Activated gamma-delta T cell treated with Interleukin-2 at 50 U/mL for 16 hours (primary cell): Measurements from ENCODE around the gene SPC24.
"Not testable (repeated sequence)": the region's sequence is repeated elsewhere in the genome, so short reads cannot be mapped to it uniquely, and the experiment has no call there.

Source experiments
- DNase-seq: peaks from one replicate; pipeline ENCODE4 v3.0.0-alpha.2; 2020

Gene SPC24

DNA sequence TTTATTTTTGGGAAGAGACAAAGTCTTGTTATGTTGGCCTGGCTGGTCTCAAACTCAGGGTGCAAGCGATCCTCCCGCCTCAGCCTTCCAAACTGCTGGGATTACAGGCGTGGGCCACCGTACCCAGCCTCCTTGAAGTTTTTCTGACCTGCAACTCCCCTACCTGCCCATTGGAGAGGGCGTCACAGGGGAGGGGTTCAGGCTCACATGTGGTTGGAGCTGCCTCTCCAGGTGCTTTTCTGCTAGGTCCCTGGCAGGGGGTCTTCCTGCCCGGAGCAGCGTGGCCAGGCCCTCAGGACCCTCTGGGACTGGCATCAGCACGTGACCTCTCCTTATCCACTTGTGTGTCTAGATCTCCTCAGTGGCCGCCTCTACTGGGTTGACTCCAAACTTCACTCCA, 39.1 kb downstream of the SPC24 start:
- no peak for DNase-seq

DNA sequence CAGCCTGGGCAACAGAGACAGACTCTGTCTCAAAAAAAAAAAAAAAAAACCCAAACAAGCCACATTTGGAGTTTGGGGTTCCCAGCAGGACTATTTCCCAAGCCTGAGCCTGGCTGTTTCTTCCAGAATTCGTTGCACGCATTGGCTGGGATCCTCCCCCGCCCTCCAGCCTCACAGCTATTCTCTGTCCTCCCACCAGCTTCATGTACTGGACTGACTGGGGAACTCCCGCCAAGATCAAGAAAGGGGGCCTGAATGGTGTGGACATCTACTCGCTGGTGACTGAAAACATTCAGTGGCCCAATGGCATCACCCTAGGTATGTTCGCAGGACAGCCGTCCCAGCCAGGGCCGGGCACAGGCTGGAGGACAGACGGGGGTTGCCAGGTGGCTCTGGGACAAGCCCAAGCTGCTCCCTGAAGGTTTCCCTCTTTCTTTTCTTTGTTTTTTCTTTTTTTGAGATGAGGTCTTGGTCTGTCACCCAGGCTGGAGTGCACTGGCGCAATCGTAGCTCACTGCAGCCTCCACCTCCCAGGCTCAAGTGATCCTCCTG, 39.6 kb downstream of the SPC24 start:
- DNase-seq = no peak

DNA sequence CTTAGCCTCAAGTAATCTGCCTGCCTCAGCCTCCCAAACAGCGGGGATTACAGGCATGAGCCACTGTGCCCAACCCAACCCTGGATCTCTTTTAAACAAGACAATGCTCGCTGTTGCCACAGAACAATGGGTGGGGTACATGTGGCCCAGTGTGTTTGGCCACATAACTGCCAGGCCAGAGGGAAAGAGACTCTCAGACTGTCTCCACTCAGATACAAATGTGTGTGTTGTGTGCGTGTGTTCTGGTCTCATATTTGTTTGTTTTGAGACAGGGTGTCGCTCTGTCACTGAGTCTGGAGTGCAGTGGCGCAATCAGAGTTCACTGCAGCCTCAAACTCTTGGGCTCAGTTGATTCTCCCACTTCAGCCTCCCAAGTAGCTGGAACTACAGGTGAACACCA, 40.5 kb downstream of the SPC24 start:
- no peak for DNase-seq

GRCh38 chr19:11113140-11113708, 42.4 kb downstream of the SPC24 start:
- DNase-seq = no peak

DNA sequence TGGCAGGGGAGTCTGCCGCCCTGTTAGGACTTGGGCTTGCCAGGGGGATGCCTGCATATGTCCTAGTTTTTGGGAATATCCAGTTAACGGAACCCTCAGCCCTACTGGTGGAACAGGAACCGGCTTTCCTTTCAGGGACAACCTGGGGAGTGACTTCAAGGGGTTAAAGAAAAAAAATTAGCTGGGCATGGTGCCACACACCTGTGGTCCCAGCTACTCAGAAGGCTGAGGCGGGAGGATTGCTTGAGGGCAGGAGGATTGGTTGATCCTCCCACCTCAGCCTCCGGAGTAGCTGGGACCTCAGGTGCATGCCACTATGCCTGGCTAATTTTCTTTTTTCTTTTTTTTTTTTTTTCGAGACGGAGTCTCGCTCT, 43.8 kb downstream of the SPC24 start:
- DNase-seq = no peak

DNA sequence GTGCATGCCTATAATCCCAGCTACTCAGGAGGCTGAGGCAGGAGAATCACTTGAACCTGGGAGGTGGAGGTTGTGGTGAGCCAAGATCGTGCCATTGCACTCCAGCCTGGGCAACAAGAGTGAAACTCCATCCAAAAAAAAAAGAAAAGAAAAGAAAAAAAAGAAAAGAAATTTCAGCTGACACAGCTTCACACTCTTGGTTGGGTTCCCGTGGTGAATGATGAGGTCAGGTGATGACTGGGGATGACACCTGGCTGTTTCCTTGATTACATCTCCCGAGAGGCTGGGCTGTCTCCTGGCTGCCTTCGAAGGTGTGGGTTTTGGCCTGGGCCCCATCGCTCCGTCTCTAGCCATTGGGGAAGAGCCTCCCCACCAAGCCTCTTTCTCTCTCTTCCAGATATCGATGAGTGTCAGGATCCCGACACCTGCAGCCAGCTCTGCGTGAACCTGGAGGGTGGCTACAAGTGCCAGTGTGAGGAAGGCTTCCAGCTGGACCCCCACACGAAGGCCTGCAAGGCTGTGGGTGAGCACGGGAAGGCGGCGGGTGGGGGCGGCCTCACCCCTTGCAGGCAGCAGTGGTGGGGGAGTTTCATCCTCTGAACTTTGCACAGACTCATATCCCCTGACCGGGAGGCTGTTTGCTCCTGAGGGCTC, 44.3 kb downstream of the SPC24 start:
- no peak for DNase-seq

GRCh38 chr19:11108746-11109145, 46.8 kb downstream of the SPC24 start:
- DNase-seq = no peak

DNA sequence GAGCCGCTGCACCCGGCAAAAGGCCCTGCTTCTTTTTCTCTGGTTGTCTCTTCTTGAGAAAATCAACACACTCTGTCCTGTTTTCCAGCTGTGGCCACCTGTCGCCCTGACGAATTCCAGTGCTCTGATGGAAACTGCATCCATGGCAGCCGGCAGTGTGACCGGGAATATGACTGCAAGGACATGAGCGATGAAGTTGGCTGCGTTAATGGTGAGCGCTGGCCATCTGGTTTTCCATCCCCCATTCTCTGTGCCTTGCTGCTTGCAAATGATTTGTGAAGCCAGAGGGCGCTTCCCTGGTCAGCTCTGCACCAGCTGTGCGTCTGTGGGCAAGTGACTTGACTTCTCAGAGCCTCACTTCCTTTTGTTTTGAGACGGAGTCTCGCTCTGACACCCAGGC, 49.1 kb downstream of the SPC24 start:
- DNase-seq = no peak

- DNase-seq = no peak
These were observed 50.5 kb downstream of the SPC24 start for GRCh38 chr19:11105014-11105636.

DNA sequence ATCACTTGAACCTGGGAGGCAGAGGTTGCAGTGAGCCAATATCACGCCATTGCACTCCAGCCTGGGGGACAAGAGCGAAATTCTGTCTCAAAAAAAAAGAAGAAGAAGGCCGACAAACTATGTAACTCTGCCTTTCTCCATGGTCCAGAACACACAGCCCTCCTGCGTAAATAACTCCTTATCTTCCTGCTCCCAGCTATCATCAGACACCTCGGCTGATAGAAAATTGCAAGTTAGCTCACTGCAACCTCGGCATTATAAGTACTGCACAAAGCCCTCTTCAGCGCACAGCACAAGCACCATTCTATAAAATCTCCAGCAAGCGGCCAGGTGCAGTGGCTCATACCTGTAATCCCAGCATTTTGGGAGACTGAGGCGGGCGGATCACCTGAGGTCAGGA, 51.9 kb downstream of the SPC24 start:
- DNase-seq = not testable (repeated sequence)

DNA sequence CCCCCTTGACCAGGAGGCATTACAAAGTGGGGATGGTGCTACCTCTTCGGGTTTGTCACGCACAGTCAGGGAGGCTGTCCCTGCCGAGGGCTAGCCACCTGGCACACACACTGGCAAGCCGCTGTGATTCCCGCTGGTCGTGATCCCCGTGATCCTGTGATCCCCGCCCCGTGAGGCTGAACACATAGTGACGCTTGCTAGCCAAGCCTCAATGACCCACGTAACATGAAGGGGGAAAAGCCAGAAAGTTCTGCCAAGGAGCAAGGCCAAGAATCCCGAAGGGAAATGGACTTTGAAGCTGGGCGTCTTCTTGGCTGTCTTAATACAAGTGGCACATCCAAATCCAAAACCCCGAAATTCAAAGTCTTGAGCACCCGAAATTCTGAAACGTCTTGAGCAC, 52.6 kb downstream of the SPC24 start:
- DNase-seq = no peak

DNA sequence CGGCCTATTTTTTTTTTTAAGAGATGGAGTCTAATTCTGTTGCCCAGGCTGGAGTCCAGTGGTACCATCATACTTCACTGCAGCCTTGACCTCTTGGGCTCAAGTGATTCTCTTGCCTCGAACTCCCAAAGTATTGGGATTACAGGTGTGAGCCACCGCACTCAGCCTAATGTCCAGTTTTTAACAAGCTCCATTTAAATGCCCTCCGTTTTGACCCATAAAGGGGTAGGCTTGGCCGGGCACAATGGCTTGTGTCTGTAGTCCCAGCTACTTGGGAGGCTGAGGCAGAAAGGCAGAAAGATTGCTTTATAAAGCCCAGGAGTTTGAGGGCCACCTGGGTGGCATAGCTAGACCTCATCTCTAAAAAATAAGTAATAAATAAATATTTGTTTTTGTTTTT, 54.5 kb downstream of the SPC24 start:
- DNase-seq = no peak

DNA sequence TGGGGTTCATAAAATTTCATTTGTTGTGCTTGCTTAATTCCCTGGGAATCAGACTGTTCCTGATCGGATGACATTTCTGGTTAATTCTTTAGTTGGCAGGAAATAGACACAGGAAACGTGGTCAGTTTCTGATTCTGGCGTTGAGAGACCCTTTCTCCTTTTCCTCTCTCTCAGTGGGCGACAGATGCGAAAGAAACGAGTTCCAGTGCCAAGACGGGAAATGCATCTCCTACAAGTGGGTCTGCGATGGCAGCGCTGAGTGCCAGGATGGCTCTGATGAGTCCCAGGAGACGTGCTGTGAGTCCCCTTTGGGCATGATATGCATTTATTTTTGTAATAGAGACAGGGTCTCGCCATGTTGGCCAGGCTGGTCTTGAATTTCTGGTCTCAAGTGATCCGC, 55.5 kb downstream of the SPC24 start:
- no peak for DNase-seq

GRCh38 chr19:11098861-11099260, 56.7 kb downstream of the SPC24 start:
- DNase-seq = no peak

GRCh38 chr19:11098327-11098726, 57.3 kb downstream of the SPC24 start:
- DNase-seq = no peak

- not testable (repeated sequence) for DNase-seq
These were observed 58.2 kb downstream of the SPC24 start for GRCh38 chr19:11097367-11097766.

GRCh38 chr19:11096210-11096841, 59.3 kb downstream of the SPC24 start:
- DNase-seq = no peak
